ENCODE measurements around the gene CAMKK2. TPM values are rescaled to one million over a fixed set of nuclear protein-coding genes. Genes with fewer than 3 reads are reported as not detected.

The CAMKK2 gene
- total and polyA plus RNA-seq, 2 of the 13 experiments (the other 11 are each of a cell fraction or from before 2014, with no cell fraction given) = 18.8 to 20.0 TPM

- TF ChIP-seq TEF (CRISPR knock-in tag; IDR thresholded peaks at IDR 0.05) = no peak; the same call in 1 of the 2 replicates
- TF ChIP-seq CCDC6 (CRISPR knock-in tag; IDR thresholded peaks at IDR 0.05) = peak; percentile 74; the same call in 1 of the 2 replicates
- TF ChIP-seq TBX3 (IDR thresholded peaks at IDR 0.05; ENCODE audit: borderline replicate concordance) = no peak
- TF ChIP-seq LRRFIP1 (CRISPR knock-in tag; conservative IDR thresholded peaks at IDR 0.05) = no peak
- TF ChIP-seq ZSCAN21 (CRISPR knock-in tag; IDR thresholded peaks at IDR 0.05; ENCODE audit: borderline replicate concordance) = peak; percentile 84
- TF ChIP-seq ZHX2 (IDR thresholded peaks at IDR 0.05; ENCODE audit: low read depth) = no peak
- 0 out of 2 replicates have a peak, but pooled peaks have one; percentile 82 for TF ChIP-seq ZHX2 (CRISPR knock-in tag; IDR thresholded peaks at IDR 0.05; ENCODE audit: borderline replicate concordance)
- TF ChIP-seq HOXA3 (CRISPR knock-in tag; IDR thresholded peaks at IDR 0.05) = peak; percentile 86
- TF ChIP-seq FUBP1 (CRISPR knock-in tag; IDR thresholded peaks at IDR 0.05; ENCODE audit: borderline replicate concordance) = 0 out of 2 replicates have a peak, but pooled peaks have one; percentile 80
- no peak for TF ChIP-seq CBX5 (CRISPR knock-in tag; IDR thresholded peaks at IDR 0.05; ENCODE audit: borderline replicate concordance)
- TF ChIP-seq FLYWCH1 (CRISPR knock-in tag; IDR thresholded peaks at IDR 0.05) = no peak
- no peak for TF ChIP-seq ZNF556 (CRISPR knock-in tag; IDR thresholded peaks at IDR 0.05; ENCODE audit: borderline replicate concordance)
- peak; percentile 47; the same call in 1 of the 2 replicates for TF ChIP-seq PRMT3 (CRISPR knock-in tag; IDR thresholded peaks at IDR 0.05; ENCODE audit: borderline replicate concordance, low read depth)
- no peak for TF ChIP-seq CREM (IDR thresholded peaks at IDR 0.05)
- no peak for TF ChIP-seq CREM (CRISPR knock-in tag; IDR thresholded peaks at IDR 0.05)
These were observed 86.6 kb downstream of the CAMKK2 start, which contains the start of gene P2RX4 (continued) for GRCh38 chr12:121209624-121210572.
